HEK293 (cell line): Measurements from ENCODE around the gene HOXC11.

Experiments used
- FEZF1 ChIP-seq: fragments of 450-650 bp; formaldehyde crosslinking; IDR thresholded peaks from 2 replicates; pipeline ENCODE4 v1.5.1; 2016; ENCODE audit warnings: missing biosample characterization, missing genetic modification characterization
- GLIS2 ChIP-seq: fragments of 450-650 bp; formaldehyde crosslinking; IDR thresholded peaks from 2 replicates; pipeline ENCODE4 v1.5.1; 2016; ENCODE audit warnings: missing biosample characterization, missing genetic modification characterization
- IKZF3 ChIP-seq: fragments of 450-650 bp; IDR thresholded peaks from 2 replicates; pipeline ENCODE4 v1.5.0; 2018; ENCODE audit warnings: missing biosample characterization, mild to moderate bottlenecking, missing genetic modification characterization, moderate library complexity
- KLF1 ChIP-seq: fragments of 450-650 bp; formaldehyde crosslinking; IDR thresholded peaks from 2 replicates; pipeline ENCODE4 v1.5.1; 2016; ENCODE audit warnings: missing biosample characterization, missing genetic modification characterization
- KLF10 ChIP-seq: fragments of 450-650 bp; IDR thresholded peaks from 2 replicates; pipeline ENCODE4 v1.5.1; 2018; ENCODE audit warnings: missing biosample characterization, mild to moderate bottlenecking, missing genetic modification characterization
- KLF16 ChIP-seq: fragments of 450-650 bp; formaldehyde crosslinking; IDR thresholded peaks from 2 replicates; pipeline ENCODE4 v1.5.1; 2017; ENCODE audit warnings: missing biosample characterization, missing genetic modification characterization
- KLF17 ChIP-seq: fragments of 450-650 bp; formaldehyde crosslinking; IDR thresholded peaks from 2 replicates; pipeline ENCODE4 v1.5.1; 2016; ENCODE audit warnings: missing biosample characterization, missing genetic modification characterization
- KLF9 ChIP-seq: fragments of 450-650 bp; formaldehyde crosslinking; IDR thresholded peaks from 2 replicates; pipeline ENCODE4 v1.5.1; 2016; ENCODE audit warnings: missing biosample characterization, missing genetic modification characterization, low read depth
- MZF1 ChIP-seq: fragments of 450-650 bp; formaldehyde crosslinking; IDR thresholded peaks from 2 replicates; pipeline ENCODE4 v1.5.1; 2017; ENCODE audit warnings: missing biosample characterization, missing genetic modification characterization, borderline replicate concordance
- RBAK ChIP-seq: fragments of 450-650 bp; formaldehyde crosslinking; IDR thresholded peaks from 2 replicates; pipeline ENCODE4 v1.5.1; 2016; ENCODE audit warnings: missing biosample characterization, missing genetic modification characterization
- SCRT1 ChIP-seq: fragments of 450-650 bp; formaldehyde crosslinking; IDR thresholded peaks from 2 replicates; pipeline ENCODE4 v1.5.1; 2016; ENCODE audit warnings: missing biosample characterization, missing genetic modification characterization, borderline replicate concordance
- SP3 ChIP-seq: fragments of 450-650 bp; formaldehyde crosslinking; IDR thresholded peaks from 2 replicates; pipeline ENCODE4 v1.5.1; 2016; ENCODE audit warnings: missing biosample characterization, missing genetic modification characterization
- YY2 ChIP-seq: fragments of 450-650 bp; formaldehyde crosslinking; IDR thresholded peaks from 2 replicates; pipeline ENCODE4 v1.5.1; 2016; ENCODE audit warnings: missing biosample characterization, missing genetic modification characterization
- ZBTB17 ChIP-seq: fragments of 450-650 bp; formaldehyde crosslinking; IDR thresholded peaks from 2 replicates; pipeline ENCODE4 v1.5.1; 2016; ENCODE audit warnings: missing biosample characterization, missing genetic modification characterization
- ZBTB26 ChIP-seq: fragments of 450-650 bp; formaldehyde crosslinking; optimal IDR thresholded peaks from 2 replicates; pipeline ENCODE3; 2016; ENCODE audit warnings: missing biosample characterization, mild to moderate bottlenecking, missing genetic modification characterization
- ZNF10 ChIP-seq: fragments of 450-650 bp; formaldehyde crosslinking; IDR thresholded peaks from 2 replicates; pipeline ENCODE4 v1.5.1; 2017; ENCODE audit warnings: missing biosample characterization, missing genetic modification characterization
- ZNF211 ChIP-seq: fragments of 450-650 bp; formaldehyde crosslinking; IDR thresholded peaks from 2 replicates; pipeline ENCODE4 v1.5.1; 2016; ENCODE audit warnings: low read depth, missing biosample characterization, missing genetic modification characterization
- ZNF239 ChIP-seq: fragments of 450-650 bp; formaldehyde crosslinking; IDR thresholded peaks from 2 replicates; pipeline ENCODE4 v1.5.1; 2016; ENCODE audit warnings: missing biosample characterization, missing genetic modification characterization
- ZNF311 ChIP-seq: fragments of 450-650 bp; formaldehyde crosslinking; IDR thresholded peaks from 2 replicates; pipeline ENCODE4 v1.5.1; 2017; ENCODE audit warnings: missing biosample characterization, missing genetic modification characterization, borderline replicate concordance
- ZNF324 ChIP-seq: fragments of 450-650 bp; formaldehyde crosslinking; IDR thresholded peaks from 2 replicates; pipeline ENCODE4 v1.5.1; 2016; ENCODE audit warnings: missing biosample characterization, missing genetic modification characterization
- ZNF366 ChIP-seq: fragments of 450-650 bp; formaldehyde crosslinking; conservative IDR thresholded peaks from 2 replicates; pipeline ENCODE4 v1.5.1; 2016; ENCODE audit warnings: missing biosample characterization, missing genetic modification characterization
- ZNF423 ChIP-seq: fragments of 450-650 bp; formaldehyde crosslinking; IDR thresholded peaks from 2 replicates; pipeline ENCODE4 v1.5.1; 2016; ENCODE audit warnings: missing biosample characterization, missing genetic modification characterization
- ZNF555 ChIP-seq: fragments of 450-650 bp; formaldehyde crosslinking; conservative IDR thresholded peaks from 2 replicates; pipeline ENCODE4 v1.5.1; 2017; ENCODE audit warnings: missing biosample characterization, mild to moderate bottlenecking, missing genetic modification characterization, inconsistent platforms
- ZNF558 ChIP-seq: fragments of 450-650 bp; formaldehyde crosslinking; IDR thresholded peaks from 2 replicates; pipeline ENCODE4 v1.5.1; 2016; ENCODE audit warnings: missing biosample characterization, missing genetic modification characterization
- ZNF561 ChIP-seq: fragments of 450-650 bp; IDR thresholded peaks from 2 replicates; pipeline ENCODE4 v1.5.1; 2018; ENCODE audit warnings: missing biosample characterization, missing genetic modification characterization, borderline replicate concordance
- ZNF580 ChIP-seq: fragments of 450-650 bp; formaldehyde crosslinking; IDR thresholded peaks from 2 replicates; pipeline ENCODE4 v1.5.1; 2016; ENCODE audit warnings: missing biosample characterization, missing genetic modification characterization
- ZNF596 ChIP-seq: fragments of 450-650 bp; IDR thresholded peaks from 2 replicates; pipeline ENCODE4 v1.5.0; 2018; ENCODE audit warnings: missing biosample characterization, mild to moderate bottlenecking, missing genetic modification characterization, moderate library complexity
- ZNF600 ChIP-seq: fragments of 450-650 bp; formaldehyde crosslinking; IDR thresholded peaks from 2 replicates; pipeline ENCODE4 v1.5.1; 2016; ENCODE audit warnings: missing biosample characterization, missing genetic modification characterization
- ZNF610 ChIP-seq: fragments of 450-650 bp; formaldehyde crosslinking; IDR thresholded peaks from 2 replicates; pipeline ENCODE4 v1.5.1; 2016; ENCODE audit warnings: missing biosample characterization, missing genetic modification characterization, borderline replicate concordance
- ZNF629 ChIP-seq: fragments of 450-650 bp; formaldehyde crosslinking; IDR thresholded peaks from 2 replicates; pipeline ENCODE4 v1.5.1; 2017; ENCODE audit warnings: missing biosample characterization, missing genetic modification characterization
- ZNF658 ChIP-seq: fragments of 450-650 bp; formaldehyde crosslinking; IDR thresholded peaks from 2 replicates; pipeline ENCODE4; 2016; ENCODE audit warnings: missing biosample characterization, missing genetic modification characterization
- TF ChIP-seq, protein P1 (sequence below): fragments of 450-650 bp; formaldehyde crosslinking; IDR thresholded peaks from 2 replicates; pipeline ENCODE4 v1.5.1; 2016; ENCODE audit warnings: missing biosample characterization, missing genetic modification characterization
- TF ChIP-seq, protein P2 (sequence below): fragments of 450-650 bp; formaldehyde crosslinking; IDR thresholded peaks from 2 replicates; pipeline ENCODE4 v1.5.1; 2016; ENCODE audit warnings: missing biosample characterization, missing genetic modification characterization

The HOXC11 gene

DNA sequence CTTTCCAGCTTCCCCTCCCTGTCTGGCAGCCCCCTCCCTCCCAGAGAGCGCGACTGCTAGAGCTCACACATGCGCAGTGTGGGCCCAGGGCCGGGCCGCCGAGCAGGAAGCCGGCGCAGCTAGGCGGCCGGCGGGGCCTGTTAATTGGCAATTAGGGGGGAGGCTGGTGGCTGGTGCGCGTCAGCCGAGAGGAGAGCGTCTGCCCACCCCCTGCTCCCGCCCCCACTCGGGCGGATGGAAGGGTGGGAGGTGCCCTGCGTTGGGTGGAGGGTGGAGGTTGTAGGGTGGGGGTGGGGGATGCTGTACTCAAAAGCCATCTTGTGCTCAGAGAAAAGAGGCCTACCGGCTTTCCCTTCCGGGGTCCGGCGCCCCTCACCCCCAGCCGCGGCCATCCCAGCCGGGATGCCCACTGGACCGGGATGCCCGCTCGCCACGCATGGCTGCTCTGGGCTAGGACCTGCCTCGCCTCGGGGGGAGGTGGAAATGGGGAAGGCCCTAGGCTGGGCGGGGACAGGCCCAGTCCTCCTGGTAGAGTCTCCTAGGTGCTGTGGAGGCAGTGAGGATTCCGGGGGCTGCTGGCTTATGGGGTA is 45.0 kb downstream of the HOXC11 start (continued):
- TF ChIP-seq KLF17 (tag by site-specific recombination), result peak; percentile 53
- TF ChIP-seq, protein P1, sequence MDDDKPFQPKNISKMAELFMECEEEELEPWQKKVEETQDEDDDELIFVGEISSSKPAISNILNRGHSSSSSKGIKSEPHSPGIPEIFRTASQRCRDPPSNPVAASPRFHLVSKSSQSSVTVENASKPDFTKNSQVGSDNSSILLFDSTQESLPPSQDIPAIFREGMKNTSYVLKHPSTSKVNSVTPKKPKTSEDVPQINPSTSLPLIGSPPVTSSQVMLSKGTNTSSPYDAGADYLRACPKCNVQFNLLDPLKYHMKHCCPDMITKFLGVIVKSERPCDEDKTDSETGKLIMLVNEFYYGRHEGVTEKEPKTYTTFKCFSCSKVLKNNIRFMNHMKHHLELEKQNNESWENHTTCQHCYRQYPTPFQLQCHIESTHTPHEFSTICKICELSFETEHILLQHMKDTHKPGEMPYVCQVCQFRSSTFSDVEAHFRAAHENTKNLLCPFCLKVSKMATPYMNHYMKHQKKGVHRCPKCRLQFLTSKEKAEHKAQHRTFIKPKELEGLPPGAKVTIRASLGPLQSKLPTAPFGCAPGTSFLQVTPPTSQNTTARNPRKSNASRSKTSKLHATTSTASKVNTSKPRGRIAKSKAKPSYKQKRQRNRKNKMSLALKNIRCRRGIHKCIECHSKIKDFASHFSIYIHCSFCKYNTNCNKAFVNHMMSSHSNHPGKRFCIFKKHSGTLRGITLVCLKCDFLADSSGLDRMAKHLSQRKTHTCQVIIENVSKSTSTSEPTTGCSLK (tag by site-specific recombination), result no peak
- no peak for TF ChIP-seq SCRT1 (tag by site-specific recombination)
- TF ChIP-seq RBAK (tag by site-specific recombination), result no peak
- TF ChIP-seq ZNF600, result peak; percentile 48; the same call in 1 of the 2 replicates
- TF ChIP-seq ZNF658 (tag by site-specific recombination), result no peak
- TF ChIP-seq YY2 (tag by site-specific recombination), result 0 out of 2 replicates have a peak, but pooled peaks have one; percentile 12
- TF ChIP-seq MZF1 (tag by site-specific recombination), result peak; percentile 55; the same call in 1 of the 2 replicates
- peak; percentile 91 for TF ChIP-seq KLF9 (tag by site-specific recombination)
- TF ChIP-seq, protein P2, sequence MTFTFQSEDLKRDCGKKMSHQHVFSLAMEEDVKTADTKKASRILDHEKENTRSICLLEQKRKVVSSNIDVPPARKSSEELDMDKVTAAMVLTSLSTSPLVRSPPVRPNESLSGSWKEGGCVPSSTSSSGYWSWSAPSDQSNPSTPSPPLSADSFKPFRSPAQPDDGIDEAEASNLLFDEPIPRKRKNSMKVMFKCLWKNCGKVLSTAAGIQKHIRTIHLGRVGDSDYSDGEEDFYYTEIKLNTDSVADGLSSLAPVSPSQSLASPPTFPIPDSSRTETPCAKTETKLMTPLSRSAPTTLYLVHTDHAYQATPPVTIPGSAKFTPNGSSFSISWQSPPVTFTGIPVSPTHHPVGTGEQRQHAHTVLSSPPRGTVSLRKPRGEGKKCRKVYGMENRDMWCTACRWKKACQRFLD (tag by site-specific recombination), result peak; percentile 80; the same call in 1 of the 2 replicates
- no peak for TF ChIP-seq ZNF558
- TF ChIP-seq ZNF311 (tag by site-specific recombination), result no peak
- peak; percentile 61; the same call in 1 of the 2 replicates for TF ChIP-seq IKZF3 (tag by site-specific recombination)
- 0 out of 2 replicates have a peak, but pooled peaks have one; percentile 60 for TF ChIP-seq ZNF580 (tag by site-specific recombination)
- TF ChIP-seq ZNF423 (tag by site-specific recombination), result peak; percentile 95
- peak; percentile 22; the same call in 1 of the 2 replicates for TF ChIP-seq ZNF629 (tag by site-specific recombination)
- peak; percentile 93 for TF ChIP-seq SP3 (tag by site-specific recombination)
- peak; percentile 43 for TF ChIP-seq ZBTB26 (tag by site-specific recombination)
- TF ChIP-seq ZNF324 (tag by site-specific recombination), result peak; percentile 30; the same call in 1 of the 2 replicates
- peak; percentile 30; the same call in 1 of the 2 replicates for TF ChIP-seq FEZF1
- TF ChIP-seq KLF10 (tag by site-specific recombination), result peak; percentile 87; the same call in 1 of the 2 replicates
- no peak; the same call in 1 of the 2 replicates for TF ChIP-seq ZNF10 (tag by site-specific recombination)
- no peak for TF ChIP-seq ZNF211 (tag by site-specific recombination)
- peak; percentile 91 for TF ChIP-seq KLF1 (tag by site-specific recombination)
- 0 out of 2 replicates have a peak, but pooled peaks have one; percentile 58 for TF ChIP-seq ZBTB17 (tag by site-specific recombination)
- TF ChIP-seq ZNF596 (tag by site-specific recombination), result peak; percentile 53; the same call in 1 of the 2 replicates
- TF ChIP-seq ZNF555 (tag by site-specific recombination), result no peak
- no peak for TF ChIP-seq ZNF239 (tag by site-specific recombination)
- peak; percentile 98 for TF ChIP-seq GLIS2 (tag by site-specific recombination)
- peak; percentile 45; the same call in 1 of the 2 replicates for TF ChIP-seq ZNF610 (tag by site-specific recombination)
- TF ChIP-seq KLF16 (tag by site-specific recombination), result peak; percentile 88
- peak; percentile 39; the same call in 1 of the 2 replicates for TF ChIP-seq ZNF366
- TF ChIP-seq ZNF561 (tag by site-specific recombination), result peak; percentile 34; the same call in 1 of the 2 replicates
